GM12878 (cell line): Measurements from ENCODE around the gene SLCO2A1.

Source experiments
- ESRRA ChIP-seq: IDR thresholded peaks from 2 replicates; pipeline ENCODE4 v1.6.1; 2012; ENCODE audit warnings: mild to moderate bottlenecking, low read length, improper control_type of control experiment
- SIN3A ChIP-seq: IDR thresholded peaks from 2 replicates; pipeline ENCODE4 v1.6.1; 2012; ENCODE audit warnings: low read depth, low read length, improper control_type of control experiment
- SP1 ChIP-seq: IDR thresholded peaks from one replicate; pipeline ENCODE4 v1.6.1; 2011; ENCODE audit warnings: low read depth, low read length
- SPI1 ChIP-seq: IDR thresholded peaks from 2 replicates; pipeline ENCODE4 v1.6.1; 2011; ENCODE audit warnings: low read depth, mild to moderate bottlenecking, low read length, moderate library complexity, borderline replicate concordance; ENCODE audit not compliant: insufficient read depth
- WRNIP1 ChIP-seq: IDR thresholded peaks from 2 replicates; pipeline ENCODE4 v1.6.1; 2011; ENCODE audit warnings: low read depth, low read length, improper control_type of control experiment, borderline replicate concordance
- YY1 ChIP-seq: IDR thresholded peaks from 2 replicates; pipeline ENCODE4 v1.6.1; 2011; ENCODE audit warnings: low read depth, mild to moderate bottlenecking, low read length
- TF ChIP-seq, protein P1 (sequence below): fragments of 450-650 bp; IDR thresholded peaks from 2 replicates; pipeline ENCODE4 v1.6.1; 2017; ENCODE audit warnings: low read depth, mild to moderate bottlenecking, moderate library complexity
- TF ChIP-seq, protein P2 (sequence below), 3 experiments: IDR thresholded peaks in 2 of 3; conservative IDR thresholded peaks in 1 of 3; 2 replicates each; pipeline ENCODE4 v1.5.1; 2011; ENCODE audit warnings: low read depth in 3 of 3, low read length in 3 of 3, mild to moderate bottlenecking in 3 of 3, control low read depth in 2 of 3, moderate library complexity in 2 of 3, inconsistent platforms in 1 of 3, mixed read lengths in 1 of 3; ENCODE audit not compliant: control insufficient read depth in 2 of 3, insufficient read depth in 1 of 3; ENCODE audit errors: extremely low read depth in 1 of 3
- TF ChIP-seq, protein P3 (sequence below): fragments of 450-650 bp; IDR thresholded peaks from 2 replicates; pipeline ENCODE4 v1.6.1; 2016; ENCODE audit warnings: mild to moderate bottlenecking
- TF ChIP-seq, protein P4 (sequence below): IDR thresholded peaks from 2 replicates; pipeline ENCODE4 v1.6.1; 2011; ENCODE audit warnings: mild to moderate bottlenecking, low read depth, low read length, moderate library complexity; ENCODE audit not compliant: insufficient replicate concordance
- TF ChIP-seq, protein P5 (sequence below): IDR thresholded peaks from 2 replicates; pipeline ENCODE4 v1.6.1; 2012; ENCODE audit warnings: low read depth, low read length, improper control_type of control experiment

DNA sequence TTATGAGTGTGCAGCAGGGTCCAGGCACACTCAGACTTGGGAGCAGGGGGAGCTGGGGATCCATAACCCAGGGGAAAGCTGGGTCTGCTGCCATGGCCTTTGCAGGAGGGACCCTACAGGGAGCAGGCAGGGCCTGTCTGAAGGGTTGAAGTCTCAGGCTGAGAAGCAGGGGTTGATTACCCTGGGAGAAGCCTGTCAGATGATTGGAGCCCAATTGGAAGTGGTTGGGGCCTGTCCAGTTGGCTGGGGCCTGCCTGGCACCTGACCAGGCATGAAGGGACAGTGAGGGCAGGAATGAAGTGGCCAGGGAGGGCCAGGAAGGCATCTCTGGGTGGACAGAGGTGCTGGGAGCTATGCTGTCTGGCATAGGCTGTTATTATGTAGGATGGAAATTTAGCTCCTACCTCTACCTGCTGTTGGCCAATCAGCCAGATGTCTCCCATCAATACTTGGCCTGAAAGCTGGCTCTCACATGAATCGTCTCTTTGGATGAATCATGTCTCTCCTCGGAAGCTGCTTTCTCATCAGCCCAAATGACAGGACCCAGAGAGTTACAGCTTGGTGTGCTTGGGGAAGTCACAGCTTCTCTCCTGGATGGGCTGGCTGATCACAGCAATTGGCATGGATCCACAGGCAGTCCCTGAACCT lies 27.4 kb upstream of the SLCO2A1 start:
- no peak for TF ChIP-seq SPI1
- TF ChIP-seq, protein P1, sequence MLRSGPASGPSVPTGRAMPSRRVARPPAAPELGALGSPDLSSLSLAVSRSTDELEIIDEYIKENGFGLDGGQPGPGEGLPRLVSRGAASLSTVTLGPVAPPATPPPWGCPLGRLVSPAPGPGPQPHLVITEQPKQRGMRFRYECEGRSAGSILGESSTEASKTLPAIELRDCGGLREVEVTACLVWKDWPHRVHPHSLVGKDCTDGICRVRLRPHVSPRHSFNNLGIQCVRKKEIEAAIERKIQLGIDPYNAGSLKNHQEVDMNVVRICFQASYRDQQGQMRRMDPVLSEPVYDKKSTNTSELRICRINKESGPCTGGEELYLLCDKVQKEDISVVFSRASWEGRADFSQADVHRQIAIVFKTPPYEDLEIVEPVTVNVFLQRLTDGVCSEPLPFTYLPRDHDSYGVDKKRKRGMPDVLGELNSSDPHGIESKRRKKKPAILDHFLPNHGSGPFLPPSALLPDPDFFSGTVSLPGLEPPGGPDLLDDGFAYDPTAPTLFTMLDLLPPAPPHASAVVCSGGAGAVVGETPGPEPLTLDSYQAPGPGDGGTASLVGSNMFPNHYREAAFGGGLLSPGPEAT, result no peak
- TF ChIP-seq, protein P2, sequence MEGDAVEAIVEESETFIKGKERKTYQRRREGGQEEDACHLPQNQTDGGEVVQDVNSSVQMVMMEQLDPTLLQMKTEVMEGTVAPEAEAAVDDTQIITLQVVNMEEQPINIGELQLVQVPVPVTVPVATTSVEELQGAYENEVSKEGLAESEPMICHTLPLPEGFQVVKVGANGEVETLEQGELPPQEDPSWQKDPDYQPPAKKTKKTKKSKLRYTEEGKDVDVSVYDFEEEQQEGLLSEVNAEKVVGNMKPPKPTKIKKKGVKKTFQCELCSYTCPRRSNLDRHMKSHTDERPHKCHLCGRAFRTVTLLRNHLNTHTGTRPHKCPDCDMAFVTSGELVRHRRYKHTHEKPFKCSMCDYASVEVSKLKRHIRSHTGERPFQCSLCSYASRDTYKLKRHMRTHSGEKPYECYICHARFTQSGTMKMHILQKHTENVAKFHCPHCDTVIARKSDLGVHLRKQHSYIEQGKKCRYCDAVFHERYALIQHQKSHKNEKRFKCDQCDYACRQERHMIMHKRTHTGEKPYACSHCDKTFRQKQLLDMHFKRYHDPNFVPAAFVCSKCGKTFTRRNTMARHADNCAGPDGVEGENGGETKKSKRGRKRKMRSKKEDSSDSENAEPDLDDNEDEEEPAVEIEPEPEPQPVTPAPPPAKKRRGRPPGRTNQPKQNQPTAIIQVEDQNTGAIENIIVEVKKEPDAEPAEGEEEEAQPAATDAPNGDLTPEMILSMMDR (IDR thresholded peaks at IDR 0.05 in 2 of 3, conservative IDR thresholded peaks at IDR 0.05 in 1 of 3; ENCODE audit: control insufficient read depth in 2 of 3, extremely low read depth in 1 of 3, insufficient read depth in 1 of 3, low read depth in 3 of 3, low read length in 3 of 3), result no peak
- TF ChIP-seq ESRRA, result no peak
- TF ChIP-seq, protein P3, sequence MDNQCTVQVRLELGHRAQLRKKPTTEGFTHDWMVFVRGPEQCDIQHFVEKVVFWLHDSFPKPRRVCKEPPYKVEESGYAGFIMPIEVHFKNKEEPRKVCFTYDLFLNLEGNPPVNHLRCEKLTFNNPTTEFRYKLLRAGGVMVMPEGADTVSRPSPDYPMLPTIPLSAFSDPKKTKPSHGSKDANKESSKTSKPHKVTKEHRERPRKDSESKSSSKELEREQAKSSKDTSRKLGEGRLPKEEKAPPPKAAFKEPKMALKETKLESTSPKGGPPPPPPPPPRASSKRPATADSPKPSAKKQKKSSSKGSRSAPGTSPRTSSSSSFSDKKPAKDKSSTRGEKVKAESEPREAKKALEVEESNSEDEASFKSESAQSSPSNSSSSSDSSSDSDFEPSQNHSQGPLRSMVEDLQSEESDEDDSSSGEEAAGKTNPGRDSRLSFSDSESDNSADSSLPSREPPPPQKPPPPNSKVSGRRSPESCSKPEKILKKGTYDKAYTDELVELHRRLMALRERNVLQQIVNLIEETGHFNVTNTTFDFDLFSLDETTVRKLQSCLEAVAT, result no peak
- TF ChIP-seq SIN3A, result no peak
- TF ChIP-seq, protein P4, sequence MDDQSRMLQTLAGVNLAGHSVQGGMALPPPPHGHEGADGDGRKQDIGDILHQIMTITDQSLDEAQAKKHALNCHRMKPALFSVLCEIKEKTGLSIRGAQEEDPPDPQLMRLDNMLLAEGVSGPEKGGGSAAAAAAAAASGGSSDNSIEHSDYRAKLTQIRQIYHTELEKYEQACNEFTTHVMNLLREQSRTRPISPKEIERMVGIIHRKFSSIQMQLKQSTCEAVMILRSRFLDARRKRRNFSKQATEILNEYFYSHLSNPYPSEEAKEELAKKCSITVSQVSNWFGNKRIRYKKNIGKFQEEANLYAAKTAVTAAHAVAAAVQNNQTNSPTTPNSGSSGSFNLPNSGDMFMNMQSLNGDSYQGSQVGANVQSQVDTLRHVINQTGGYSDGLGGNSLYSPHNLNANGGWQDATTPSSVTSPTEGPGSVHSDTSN, result no peak
- no peak for TF ChIP-seq WRNIP1
- no peak for TF ChIP-seq SP1
- TF ChIP-seq, protein P5, sequence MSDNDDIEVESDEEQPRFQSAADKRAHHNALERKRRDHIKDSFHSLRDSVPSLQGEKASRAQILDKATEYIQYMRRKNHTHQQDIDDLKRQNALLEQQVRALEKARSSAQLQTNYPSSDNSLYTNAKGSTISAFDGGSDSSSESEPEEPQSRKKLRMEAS, result no peak
- no peak for TF ChIP-seq YY1
